Thyroid gland (tissue), 4 donors: ENCODE results near the gene CTNNA3. TPM values are rescaled to one million over a fixed set of nuclear protein-coding genes. Genes with fewer than 3 reads are reported as not detected.

Source experiments
- DNase-seq, 2 donors: peaks; one replicate each; pipeline ENCODE4 v3.0.0-alpha.2; 2019
- H3K27ac ChIP-seq, 3 donors: fragments of 200-600 bp; sonication (generic); 1 replicate in 2 of 3; 2 replicates in 1 of 3; pipeline ENCODE4 v1.5.1; 2016 to 2019; ENCODE audit warnings: mild to moderate bottlenecking in 1 of 3, moderate library complexity in 1 of 3
- H3K27me3 ChIP-seq: fragments of 200-600 bp; sonication (generic); one replicate; pipeline ENCODE4 v1.5.1; 2019
- H3K36me3 ChIP-seq, 2 donors: fragments of 200-600 bp; sonication (generic); one replicate each; pipeline ENCODE4 v1.5.1; 2016 to 2019
- H3K4me1 ChIP-seq, 2 donors: fragments of 200-600 bp; sonication (generic); one replicate each; pipeline ENCODE4 v1.5.1; 2017 to 2019
- H3K4me3 ChIP-seq, 3 donors: fragments of 200-600 bp; sonication (generic); replicated peaks in 1 of 3; 1 replicate in 2 of 3; 2 replicates in 1 of 3; pipeline ENCODE4 v1.5.1; 2016; ENCODE audit warnings: mild to moderate bottlenecking in 1 of 3
- H3K9me3 ChIP-seq: fragments of 200-600 bp; sonication (generic); one replicate; pipeline ENCODE4 v1.5.1; 2017
- POLR2A ChIP-seq, 2 donors: fragments of 450-650 bp; IDR thresholded peaks; one replicate each; pipeline ENCODE4 v1.6.1; 2017; ENCODE audit warnings: antibody characterized with exemption in 2 of 2, mild to moderate bottlenecking in 2 of 2, moderate library complexity in 1 of 2
- WGBS, 2 donors: methylation state at CpG; one replicate each; pipeline ENCODE4 v1.1.5; 2017; 5-methylcytosine and 5-hydroxymethylcytosine counted together
- intact Hi-C: fragments of 100-400 bp; cut with DNase I; formaldehyde crosslinking; loops from one replicate; pipeline ENCODE4 v1.15.1; 2023
- total RNA-seq, 4 donors: library from RNA; depleted of rRNA; stranded (reverse); fragments of >200 nt; gene quantifications; one replicate each; pipeline ENCODE4 v1.2.3, GENCODE V29; 2016
- TF ChIP-seq, protein P1 (sequence below), 6 experiments: fragments of 200-600 bp in 3 of 6; fragments of 450-650 bp in 3 of 6; sonication (generic) in 3 of 6; IDR thresholded peaks; one replicate each; pipeline ENCODE4 v1.5.1; 2016 to 2019; ENCODE audit warnings: antibody characterized with exemption in 6 of 6, mild to moderate bottlenecking in 2 of 6, inconsistent platforms in 1 of 6, moderate library complexity in 1 of 6

CTNNA3 gene
- total RNA-seq, 4 donors from 2014 or later, result 0.11 to 0.79 (median 0.13) TPM; not detected in 1

GRCh38 chr10:66671064-66671463 lies 1024.9 kb downstream of the CTNNA3 start:
- TF ChIP-seq, protein P1, sequence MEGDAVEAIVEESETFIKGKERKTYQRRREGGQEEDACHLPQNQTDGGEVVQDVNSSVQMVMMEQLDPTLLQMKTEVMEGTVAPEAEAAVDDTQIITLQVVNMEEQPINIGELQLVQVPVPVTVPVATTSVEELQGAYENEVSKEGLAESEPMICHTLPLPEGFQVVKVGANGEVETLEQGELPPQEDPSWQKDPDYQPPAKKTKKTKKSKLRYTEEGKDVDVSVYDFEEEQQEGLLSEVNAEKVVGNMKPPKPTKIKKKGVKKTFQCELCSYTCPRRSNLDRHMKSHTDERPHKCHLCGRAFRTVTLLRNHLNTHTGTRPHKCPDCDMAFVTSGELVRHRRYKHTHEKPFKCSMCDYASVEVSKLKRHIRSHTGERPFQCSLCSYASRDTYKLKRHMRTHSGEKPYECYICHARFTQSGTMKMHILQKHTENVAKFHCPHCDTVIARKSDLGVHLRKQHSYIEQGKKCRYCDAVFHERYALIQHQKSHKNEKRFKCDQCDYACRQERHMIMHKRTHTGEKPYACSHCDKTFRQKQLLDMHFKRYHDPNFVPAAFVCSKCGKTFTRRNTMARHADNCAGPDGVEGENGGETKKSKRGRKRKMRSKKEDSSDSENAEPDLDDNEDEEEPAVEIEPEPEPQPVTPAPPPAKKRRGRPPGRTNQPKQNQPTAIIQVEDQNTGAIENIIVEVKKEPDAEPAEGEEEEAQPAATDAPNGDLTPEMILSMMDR (IDR thresholded peaks at IDR 0.05), result no peak
- TF ChIP-seq POLR2A (IDR thresholded peaks at IDR 0.05), result no peak
- intact Hi-C loops, result no loop called here
- H3K27ac ChIP-seq, result no peak overlapping the region
- DNase-seq, result no peak
- no peaks in the 10 kb centered on the region for H3K36me3 ChIP-seq
- no peaks in the 10 kb centered on the region for H3K27me3 ChIP-seq
- H3K4me3 ChIP-seq, result no peak overlapping the region
- no peaks in the 10 kb centered on the region for H3K4me1 ChIP-seq
- no peaks in the 10 kb centered on the region for H3K9me3 ChIP-seq
- 45 to 90% methylated on average over 1 of the region's 1 CpG for WGBS, 2 donors

DNA sequence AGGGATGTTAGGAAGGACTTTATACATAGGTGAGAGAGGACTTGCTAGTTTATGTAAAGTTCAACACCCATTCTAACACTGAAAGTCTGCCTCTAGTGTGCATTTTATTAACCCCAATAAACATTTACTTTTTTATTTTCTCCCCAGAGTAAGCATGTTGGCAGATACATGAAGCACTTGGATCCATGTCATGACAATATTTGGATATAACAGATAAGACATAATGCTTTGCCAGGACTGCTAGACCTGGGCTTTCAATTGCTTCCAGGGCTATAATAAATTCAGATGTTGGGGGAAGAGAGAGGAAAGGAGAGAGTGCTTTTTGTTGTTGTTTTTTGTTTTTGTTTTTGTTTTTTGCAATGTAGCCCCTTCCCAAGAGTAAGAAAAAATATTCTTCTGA lies 1039.5 kb downstream of the CTNNA3 start:
- no peak for DNase-seq
- H3K27me3 ChIP-seq, result no peaks in the 10 kb centered on the region
- intact Hi-C loops, result no loop called here
- no peak overlapping the region for H3K4me3 ChIP-seq
- TF ChIP-seq, protein P1 (IDR thresholded peaks at IDR 0.05), result no peak
- no peak for TF ChIP-seq POLR2A (IDR thresholded peaks at IDR 0.05)
- H3K9me3 ChIP-seq, result no peaks in the 10 kb centered on the region
- no peak overlapping the region for H3K27ac ChIP-seq
- no peaks in the 10 kb centered on the region for H3K4me1 ChIP-seq
- no peaks in the 10 kb centered on the region for H3K36me3 ChIP-seq

- no peaks in the 10 kb centered on the region for H3K4me1 ChIP-seq
- TF ChIP-seq, protein P1 (IDR thresholded peaks at IDR 0.05), result no peak
- no peak for TF ChIP-seq POLR2A (IDR thresholded peaks at IDR 0.05)
Observed at GRCh38 chr10:66654861-66655260, 1041.1 kb downstream of the CTNNA3 start.

DNA sequence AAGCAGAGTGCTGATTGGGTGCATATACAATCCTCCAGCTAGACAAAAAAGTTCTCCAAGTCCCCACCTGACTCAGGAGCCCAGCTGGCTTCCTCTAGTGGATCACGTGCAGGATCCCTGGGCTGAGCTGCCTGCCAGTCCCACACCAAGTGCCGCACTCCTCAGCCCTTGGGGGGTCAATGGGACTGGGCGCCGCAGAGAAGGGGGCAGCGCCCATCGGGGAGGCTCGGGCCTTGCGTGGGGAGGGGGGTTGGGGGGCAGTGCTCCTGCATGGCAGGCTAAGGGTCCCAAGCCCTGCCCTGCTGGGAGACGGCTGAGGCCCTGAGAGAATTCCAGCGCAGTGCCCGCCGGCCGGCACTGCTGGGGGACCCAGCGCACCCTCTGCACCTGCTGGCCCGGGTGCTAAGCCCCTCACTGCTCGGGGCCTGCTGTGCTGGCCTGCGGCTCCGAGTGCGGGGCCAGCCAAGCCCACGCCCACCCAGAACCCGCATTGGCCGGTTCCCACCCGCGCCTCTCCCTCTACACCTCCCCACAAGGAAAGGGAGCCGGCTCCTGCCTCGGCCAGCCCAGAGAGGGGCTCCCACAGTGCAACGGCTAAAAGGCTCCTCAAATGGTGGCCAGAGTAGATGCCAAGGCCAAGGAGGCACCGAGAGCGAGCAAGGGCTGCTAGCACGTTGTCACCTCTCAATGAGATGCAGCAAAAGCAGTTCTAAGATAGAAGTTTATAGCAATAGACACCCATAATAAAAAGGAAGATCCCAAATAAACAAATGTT lies 1044.5 kb downstream of the CTNNA3 start:
- no peak for DNase-seq
- intact Hi-C loops, result no loop called here
- Histone ChIP-seq H3K9me3 (no peaks in the 10 kb centered on the region), H3K4me3 (no peak overlapping the region), H3K27me3 (no peaks in the 10 kb centered on the region), H3K27ac (no peak overlapping the region), H3K4me1 (no peaks in the 10 kb centered on the region), H3K36me3 (no peaks in the 10 kb centered on the region)
- 89 to 98% methylated on average over 6 to 21 of the region's 30 CpGs for WGBS, 2 donors
- no peak for TF ChIP-seq POLR2A (IDR thresholded peaks at IDR 0.05)
- TF ChIP-seq, protein P1 (IDR thresholded peaks at IDR 0.05), result no peak

More at GRCh38 chr10:66654861-66655260, 1041.1 kb downstream of the CTNNA3 start:
- 38 to 43% methylated on average over 1 of the region's 1 CpG for WGBS, 2 donors
- H3K27me3 ChIP-seq, result no peaks in the 10 kb centered on the region
- no peaks in the 10 kb centered on the region for H3K9me3 ChIP-seq
- no peaks in the 10 kb centered on the region for H3K36me3 ChIP-seq
- intact Hi-C loops, result no loop called here
- no peak overlapping the region for H3K27ac ChIP-seq
- no peak overlapping the region for H3K4me3 ChIP-seq
- no peak for DNase-seq

DNA sequence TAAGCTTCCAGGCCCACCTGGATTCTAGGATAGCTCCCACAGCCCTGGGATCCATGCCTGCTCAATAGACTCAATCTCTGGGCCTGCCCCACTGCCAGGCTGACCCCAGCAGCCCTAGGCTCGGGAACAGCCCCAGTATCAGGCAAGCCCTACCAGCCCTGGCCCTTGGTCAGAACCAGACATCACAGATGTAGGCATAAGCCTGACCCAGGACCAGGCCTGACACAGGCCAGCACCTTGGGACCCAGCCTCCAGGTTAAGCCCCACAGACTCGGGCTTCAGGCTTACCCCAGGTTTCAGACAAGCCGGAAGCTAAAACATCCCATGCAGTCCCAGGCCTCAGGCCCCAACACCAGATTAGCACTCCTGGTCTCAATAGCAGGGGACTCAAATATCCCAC lies 1046.4 kb downstream of the CTNNA3 start:
- Histone ChIP-seq H3K36me3 (no peaks in the 10 kb centered on the region), H3K9me3 (no peaks in the 10 kb centered on the region), H3K27me3 (no peaks in the 10 kb centered on the region), H3K4me3 (no peak overlapping the region), H3K4me1 (no peaks in the 10 kb centered on the region), H3K27ac (no peak overlapping the region)
- WGBS, 2 donors, result 81 to 91% methylated on average over 2 of the region's 3 CpGs
- no peak for DNase-seq
- intact Hi-C loops, result no loop called here
- TF ChIP-seq, protein P1 (IDR thresholded peaks at IDR 0.05), result no peak
- no peak for TF ChIP-seq POLR2A (IDR thresholded peaks at IDR 0.05)
